ENCODE measurements around the gene PTPRZ1. TPM values are rescaled to one million over a fixed set of nuclear protein-coding genes. Genes with fewer than 3 reads are reported as not detected.

PTPRZ1 gene
- total RNA-seq, 1 experiment from 2014 or later, result 74.2 TPM

- Histone ChIP-seq H3K18ac (ENCODE audit: insufficient read length, low read depth, low read length) (no peak overlapping the region), H4K8ac (replicated peaks; ENCODE audit: insufficient read length, low read depth, low read length) (no peak overlapping the region), H2AFZ (ENCODE audit: low read length) (no peak overlapping the region), H3K79me1 (ENCODE audit: insufficient read depth, low read depth, low read length, poor library complexity, severe bottlenecking) (no peaks in the 10 kb centered on the region), H3K56ac (ENCODE audit: insufficient read length, low read depth, low read length) (no peak overlapping the region), H3K4ac (ENCODE audit: low read depth, low read length) (no peak overlapping the region), H4K20me1 (ENCODE audit: control insufficient read depth, insufficient read depth, insufficient read length) (no peaks in the 10 kb centered on the region), H3K9me3 (ENCODE audit: control insufficient read depth, low read depth, low read length) (no peaks in the 10 kb centered on the region), H2AK5ac (ENCODE audit: insufficient read length, low read length) (peak overlapping the region; percentile 65), H3K4me2 (ENCODE audit: insufficient read depth, insufficient read length, low read length) (no peak overlapping the region), H3K79me2 (ENCODE audit: insufficient read depth, low read length) (peaks cover 7% of the 10 kb centered on the region; the same call in 1 of the 2 replicates), H3T11ph (ENCODE audit: low read length) (no peak overlapping the region), H2BK12ac (ENCODE audit: insufficient read length, low read depth, low read length) (no peak overlapping the region), H2BK120ac (ENCODE audit: low read depth, low read length, poor library complexity, severe bottlenecking) (no peak overlapping the region), H3K14ac (ENCODE audit: insufficient read depth, low read length) (no peak overlapping the region; the same call in 1 of the 2 replicates), H3K9ac (ENCODE audit: extremely low read depth, insufficient read length, low read length) (no peak overlapping the region), H2BK5ac (ENCODE audit: insufficient read length, low read length) (no peak overlapping the region), H2BK15ac (ENCODE audit: low read depth, low read length) (no peak overlapping the region), H3K27me3 (ENCODE audit: insufficient read depth, low read length) (no peaks in the 10 kb centered on the region), H3K4me1 (ENCODE audit: insufficient read depth, low read length) (peaks cover 6% of the 10 kb centered on the region), H3K23ac (ENCODE audit: insufficient read length, low read depth, low read length) (peak overlapping the region; percentile 91), H2BK20ac (ENCODE audit: low read depth, low read length, poor library complexity, severe bottlenecking) (peak overlapping the region; percentile 45), H3K27ac (ENCODE audit: insufficient read length, low read depth, low read length) (no peak overlapping the region), H3K23me2 (ENCODE audit: insufficient read length, low read depth, low read length, poor library complexity, severe bottlenecking) (no peaks in the 10 kb centered on the region), H4K5ac (ENCODE audit: insufficient read length, low read depth, low read length) (no peak overlapping the region), H4K91ac (ENCODE audit: insufficient read length, low read depth, low read length) (no peak overlapping the region)
- H3K9me3 Mint-ChIP-seq, result no peaks in the 10 kb centered on the region
- no CpG with 5 or more reads among the region's 1 CpG for WGBS (ENCODE audit: extremely low coverage, insufficient read length, low lambda C conversion rate)
- H3K4me3 Mint-ChIP-seq, result no peak overlapping the region
- H3K27me3 Mint-ChIP-seq (ENCODE audit: low read depth), result no peaks in the 10 kb centered on the region
- H3K36me3 Mint-ChIP-seq (ENCODE audit: insufficient read depth in 1 of 3, low read depth in 3 of 3), result peaks cover 13 to 19% (median 14%) of the 10 kb centered on the region in 3 experiments; a peak in 6 of 7 replicates
- no peak for DNase-seq
- H3K27ac Mint-ChIP-seq, result peak overlapping the region in 2 of 3 experiments; percentile 6 to 43; a peak in 2 of 7 replicates
- peaks cover 40 to 41% of the 10 kb centered on the region in 2 experiments for H3K4me1 Mint-ChIP-seq
- TF ChIP-seq CTCF (conservative IDR thresholded peaks at IDR 0.05), result no peak
Observed at GRCh38 chr7:121945480-121946236, 72.7 kb downstream of the PTPRZ1 start.
